ENCODE results near the gene DCANP1. TPM values are rescaled to one million over a fixed set of nuclear protein-coding genes. Genes with fewer than 3 reads are reported as not detected.
A peak's percentile ranks its signal among the peaks of the same experiment; 100 is the strongest.

DCANP1 gene
- total and polyA plus RNA-seq, 2 of the 13 experiments (the other 11 are each of a cell fraction or from before 2014, with no cell fraction given): not detected

DNA sequence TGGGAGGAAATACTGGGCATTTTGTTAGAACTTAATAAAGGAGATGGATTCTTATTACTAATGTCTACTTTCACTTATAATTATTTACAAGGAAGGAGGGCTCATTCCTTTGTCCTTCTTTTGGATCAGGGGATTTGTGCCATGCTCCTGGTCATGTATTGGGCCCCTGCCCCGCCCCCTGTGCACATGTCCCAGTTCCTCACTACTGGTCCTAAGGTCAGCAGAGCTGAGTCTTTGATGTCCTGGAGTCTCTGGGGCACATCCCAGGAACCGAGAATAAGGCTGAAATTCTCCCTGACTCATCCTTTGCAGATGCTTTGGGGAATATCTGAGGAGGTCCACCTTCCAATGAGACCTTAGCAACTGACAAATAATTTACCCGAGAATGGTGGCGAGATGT lies 24.6 kb upstream of the DCANP1 start (continued):
- TF ChIP-seq, protein P1, sequence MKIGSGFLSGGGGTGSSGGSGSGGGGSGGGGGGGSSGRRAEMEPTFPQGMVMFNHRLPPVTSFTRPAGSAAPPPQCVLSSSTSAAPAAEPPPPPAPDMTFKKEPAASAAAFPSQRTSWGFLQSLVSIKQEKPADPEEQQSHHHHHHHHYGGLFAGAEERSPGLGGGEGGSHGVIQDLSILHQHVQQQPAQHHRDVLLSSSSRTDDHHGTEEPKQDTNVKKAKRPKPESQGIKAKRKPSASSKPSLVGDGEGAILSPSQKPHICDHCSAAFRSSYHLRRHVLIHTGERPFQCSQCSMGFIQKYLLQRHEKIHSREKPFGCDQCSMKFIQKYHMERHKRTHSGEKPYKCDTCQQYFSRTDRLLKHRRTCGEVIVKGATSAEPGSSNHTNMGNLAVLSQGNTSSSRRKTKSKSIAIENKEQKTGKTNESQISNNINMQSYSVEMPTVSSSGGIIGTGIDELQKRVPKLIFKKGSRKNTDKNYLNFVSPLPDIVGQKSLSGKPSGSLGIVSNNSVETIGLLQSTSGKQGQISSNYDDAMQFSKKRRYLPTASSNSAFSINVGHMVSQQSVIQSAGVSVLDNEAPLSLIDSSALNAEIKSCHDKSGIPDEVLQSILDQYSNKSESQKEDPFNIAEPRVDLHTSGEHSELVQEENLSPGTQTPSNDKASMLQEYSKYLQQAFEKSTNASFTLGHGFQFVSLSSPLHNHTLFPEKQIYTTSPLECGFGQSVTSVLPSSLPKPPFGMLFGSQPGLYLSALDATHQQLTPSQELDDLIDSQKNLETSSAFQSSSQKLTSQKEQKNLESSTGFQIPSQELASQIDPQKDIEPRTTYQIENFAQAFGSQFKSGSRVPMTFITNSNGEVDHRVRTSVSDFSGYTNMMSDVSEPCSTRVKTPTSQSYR (CRISPR knock-in tag; IDR thresholded peaks at IDR 0.05; ENCODE audit: borderline replicate concordance): no peak
- TF ChIP-seq TCF7L2 (IDR thresholded peaks at IDR 0.05; ENCODE audit: low read depth, low read length) (no peak), ELK4 (CRISPR knock-in tag; IDR thresholded peaks at IDR 0.05; ENCODE audit: borderline replicate concordance) (no peak), ZNF746 (CRISPR knock-in tag; IDR thresholded peaks at IDR 0.05) (no peak), MED1 (CRISPR knock-in tag; IDR thresholded peaks at IDR 0.05) (0 out of 2 replicates have a peak, but pooled peaks have one; percentile 29), ZNF12 (CRISPR knock-in tag; IDR thresholded peaks at IDR 0.05) (no peak), ZNF382 (CRISPR knock-in tag; IDR thresholded peaks at IDR 0.05; ENCODE audit: borderline replicate concordance) (no peak), RARG (CRISPR knock-in tag; IDR thresholded peaks at IDR 0.05; ENCODE audit: low read depth) (no peak), ZBTB8A (CRISPR knock-in tag; IDR thresholded peaks at IDR 0.05; ENCODE audit: borderline replicate concordance, low read depth) (no peak), SMYD3 (CRISPR knock-in tag; IDR thresholded peaks at IDR 0.05) (no peak), HNF4A (CRISPR knock-in tag; IDR thresholded peaks at IDR 0.05) (peak; percentile 52; the same call in 1 of the 2 replicates), SKI (IDR thresholded peaks at IDR 0.05; ENCODE audit: partially characterized antibody) (no peak), ZNF136 (CRISPR knock-in tag; IDR thresholded peaks at IDR 0.05; ENCODE audit: low read depth) (no peak), TCF7 (IDR thresholded peaks at IDR 0.05; ENCODE audit: low read depth) (peak; percentile 56; the same call in 1 of the 2 replicates), PAWR (CRISPR knock-in tag; IDR thresholded peaks at IDR 0.05; ENCODE audit: borderline replicate concordance) (no peak), ZNF512 (CRISPR knock-in tag; IDR thresholded peaks at IDR 0.05) (no peak), CBFB (CRISPR knock-in tag; IDR thresholded peaks at IDR 0.05) (no peak), SP5 (CRISPR knock-in tag; IDR thresholded peaks at IDR 0.05; ENCODE audit: borderline replicate concordance, low read depth) (0 out of 2 replicates have a peak, but pooled peaks have one; percentile 48)
- TF ChIP-seq, protein P2, sequence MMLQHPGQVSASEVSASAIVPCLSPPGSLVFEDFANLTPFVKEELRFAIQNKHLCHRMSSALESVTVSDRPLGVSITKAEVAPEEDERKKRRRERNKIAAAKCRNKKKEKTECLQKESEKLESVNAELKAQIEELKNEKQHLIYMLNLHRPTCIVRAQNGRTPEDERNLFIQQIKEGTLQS (CRISPR knock-in tag; IDR thresholded peaks at IDR 0.05): no peak
- TF ChIP-seq, protein P3, sequence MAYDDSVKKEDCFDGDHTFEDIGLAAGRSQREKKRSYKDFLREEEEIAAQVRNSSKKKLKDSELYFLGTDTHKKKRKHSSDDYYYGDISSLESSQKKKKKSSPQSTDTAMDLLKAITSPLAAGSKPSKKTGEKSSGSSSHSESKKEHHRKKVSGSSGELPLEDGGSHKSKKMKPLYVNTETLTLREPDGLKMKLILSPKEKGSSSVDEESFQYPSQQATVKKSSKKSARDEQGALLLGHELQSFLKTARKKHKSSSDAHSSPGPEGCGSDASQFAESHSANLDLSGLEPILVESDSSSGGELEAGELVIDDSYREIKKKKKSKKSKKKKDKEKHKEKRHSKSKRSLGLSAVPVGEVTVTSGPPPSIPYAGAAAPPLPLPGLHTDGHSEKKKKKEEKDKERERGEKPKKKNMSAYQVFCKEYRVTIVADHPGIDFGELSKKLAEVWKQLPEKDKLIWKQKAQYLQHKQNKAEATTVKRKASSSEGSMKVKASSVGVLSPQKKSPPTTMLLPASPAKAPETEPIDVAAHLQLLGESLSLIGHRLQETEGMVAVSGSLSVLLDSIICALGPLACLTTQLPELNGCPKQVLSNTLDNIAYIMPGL (CRISPR knock-in tag; IDR thresholded peaks at IDR 0.05; ENCODE audit: borderline replicate concordance in 1 of 2, low read depth in 1 of 2): no peak
- TF ChIP-seq, protein P4, sequence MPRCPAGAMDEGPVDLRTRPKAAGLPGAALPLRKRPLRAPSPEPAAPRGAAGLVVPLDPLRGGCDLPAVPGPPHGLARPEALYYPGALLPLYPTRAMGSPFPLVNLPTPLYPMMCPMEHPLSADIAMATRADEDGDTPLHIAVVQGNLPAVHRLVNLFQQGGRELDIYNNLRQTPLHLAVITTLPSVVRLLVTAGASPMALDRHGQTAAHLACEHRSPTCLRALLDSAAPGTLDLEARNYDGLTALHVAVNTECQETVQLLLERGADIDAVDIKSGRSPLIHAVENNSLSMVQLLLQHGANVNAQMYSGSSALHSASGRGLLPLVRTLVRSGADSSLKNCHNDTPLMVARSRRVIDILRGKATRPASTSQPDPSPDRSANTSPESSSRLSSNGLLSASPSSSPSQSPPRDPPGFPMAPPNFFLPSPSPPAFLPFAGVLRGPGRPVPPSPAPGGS (CRISPR knock-in tag; IDR thresholded peaks at IDR 0.05): no peak

All from HepG2 (cell line).